HepG2 (cell line): ENCODE measurements around the gene CASKIN1. TPM values are rescaled to one million over a fixed set of nuclear protein-coding genes. Genes with fewer than 3 reads are reported as not detected.
A peak's percentile ranks its signal among the peaks of the same experiment; 100 is the strongest.

Experiments
- ATF6 ChIP-seq: sonication (generic); formaldehyde crosslinking; conservative IDR thresholded peaks from 2 replicates; pipeline ENCODE4 v1.4.0; 2020; ENCODE audit warnings: missing genetic modification reagents
- CBX1 ChIP-seq: IDR thresholded peaks from one replicate; pipeline ENCODE4 v1.6.1; 2016; ENCODE audit warnings: antibody characterized with exemption, low read depth
- CEBPB ChIP-seq: IDR thresholded peaks from 2 replicates; pipeline ENCODE4 v1.6.1; 2011; ENCODE audit warnings: low read depth, low read length, improper control_type of control experiment, borderline replicate concordance
- CENPT ChIP-seq: sonication (generic); formaldehyde crosslinking; IDR thresholded peaks from 2 replicates; pipeline ENCODE4 v1.8.0; 2022; ENCODE audit warnings: low read depth, mild to moderate bottlenecking, moderate library complexity, missing genetic modification reagents
- DR1 ChIP-seq: sonication (generic); formaldehyde crosslinking; IDR thresholded peaks from 2 replicates; pipeline ENCODE4 v1.8.0; 2021; ENCODE audit warnings: mild to moderate bottlenecking, missing genetic modification reagents, inconsistent platforms
- ETV5 ChIP-seq: IDR thresholded peaks from 2 replicates; pipeline ENCODE4 v1.6.1; 2018; ENCODE audit warnings: missing biosample characterization, missing genetic modification reagents, inconsistent platforms, borderline replicate concordance
- GATA4 ChIP-seq: sonication (generic); IDR thresholded peaks from 2 replicates; pipeline ENCODE4 v1.6.1; 2016; ENCODE audit warnings: antibody characterized with exemption, low read depth, borderline replicate concordance
- JDP2 ChIP-seq: sonication (generic); formaldehyde crosslinking; IDR thresholded peaks from 2 replicates; pipeline ENCODE4 v1.8.1; 2022; ENCODE audit warnings: missing genetic modification reagents, borderline replicate concordance
- KDM5B ChIP-seq: sonication (generic); formaldehyde crosslinking; IDR thresholded peaks from 2 replicates; pipeline ENCODE4 v1.4.0; 2020; ENCODE audit warnings: missing genetic modification reagents, mild to moderate bottlenecking, borderline replicate concordance
- MAX ChIP-seq: IDR thresholded peaks from 2 replicates; pipeline ENCODE4 v1.6.1; 2012; ENCODE audit warnings: inconsistent platforms
- MED13 ChIP-seq: sonication (generic); formaldehyde crosslinking; IDR thresholded peaks from 2 replicates; pipeline ENCODE4 v1.5.0; 2020; ENCODE audit warnings: missing genetic modification reagents
- MEIS2 ChIP-seq: sonication (generic); formaldehyde crosslinking; IDR thresholded peaks from 2 replicates; pipeline ENCODE4 v1.9.0; 2021; ENCODE audit warnings: mild to moderate bottlenecking, missing genetic modification reagents
- PAF1 ChIP-seq: IDR thresholded peaks from 2 replicates; pipeline ENCODE4 v1.6.1; 2016; ENCODE audit warnings: missing genetic modification reagents, missing compliant biosample characterization
- RBM22 ChIP-seq: fragments of 200-400 bp; formaldehyde crosslinking; optimal IDR thresholded peaks from 2 replicates; pipeline ENCODE3; 2017; ENCODE audit warnings: mild to moderate bottlenecking, low read length, moderate library complexity
- SKIL ChIP-seq: sonication (generic); formaldehyde crosslinking; IDR thresholded peaks from 2 replicates; pipeline ENCODE4 v1.8.0; 2022; ENCODE audit warnings: missing genetic modification reagents, mild to moderate bottlenecking, moderate library complexity, borderline replicate concordance
- SMARCE1 ChIP-seq: fragments of 450-650 bp; IDR thresholded peaks from 2 replicates; pipeline ENCODE4 v1.6.1; 2017; ENCODE audit warnings: borderline replicate concordance
- TAF15 ChIP-seq: fragments of 200-400 bp; formaldehyde crosslinking; IDR thresholded peaks from one replicate; pipeline ENCODE4 v1.6.1; 2018; ENCODE audit warnings: mild to moderate bottlenecking, low read depth, low read length; ENCODE audit not compliant: poor library complexity, severe bottlenecking
- THYN1 ChIP-seq: sonication (generic); formaldehyde crosslinking; IDR thresholded peaks from 2 replicates; pipeline ENCODE4 v1.8.1; 2023; ENCODE audit warnings: low read depth, mild to moderate bottlenecking, moderate library complexity, missing genetic modification reagents, borderline replicate concordance
- ZIK1 ChIP-seq: sonication (generic); formaldehyde crosslinking; IDR thresholded peaks from 2 replicates; pipeline ENCODE4 v1.5.0; 2020; ENCODE audit warnings: mild to moderate bottlenecking, low read depth, missing genetic modification reagents, borderline replicate concordance
- ZNF225 ChIP-seq: sonication (generic); formaldehyde crosslinking; IDR thresholded peaks from 2 replicates; pipeline ENCODE4 v1.4.0; 2020; ENCODE audit warnings: mild to moderate bottlenecking, missing genetic modification reagents
- ZNF280B ChIP-seq: sonication (generic); formaldehyde crosslinking; IDR thresholded peaks from 2 replicates; pipeline ENCODE4 v1.5.0; 2020; ENCODE audit warnings: missing genetic modification reagents, mild to moderate bottlenecking, borderline replicate concordance
- ZNF501 ChIP-seq: sonication (generic); formaldehyde crosslinking; IDR thresholded peaks from 2 replicates; pipeline ENCODE4 v1.5.1; 2020; ENCODE audit warnings: mild to moderate bottlenecking, moderate library complexity, missing genetic modification reagents
- ZNF839 ChIP-seq: sonication (generic); formaldehyde crosslinking; IDR thresholded peaks from 2 replicates; pipeline ENCODE4 v1.4.0; 2020; ENCODE audit warnings: missing genetic modification reagents, mild to moderate bottlenecking, borderline replicate concordance
- polyA plus RNA-seq, 8 experiments: library from polyadenylated mRNA; depleted of rRNA in 3 of 8; stranded (reverse) in 7 of 8; unstranded in 1 of 8; fragments of >200 nt; fragmentation: Illumina TruSeq in 4 of 8; extraction: Trizol in 4 of 8; gene quantifications; 2 replicates each; pipeline versions ENCODE4 v1.2.1 to v1.2.3, GENCODE V29; 2011 to 2016; ENCODE audit warnings: low read depth in 4 of 8, missing spikeins in 1 of 8, mixed read lengths in 1 of 8; ENCODE audit not compliant: insufficient read depth in 1 of 8
- total RNA-seq, 5 experiments: library from RNA; depleted of rRNA; stranded (reverse); fragments of >200 nt; fragmentation: Illumina TruSeq; extraction: Trizol; gene quantifications; 2 replicates each; pipeline ENCODE4 v1.2.3, GENCODE V29; 2016; ENCODE audit warnings: low read depth in 1 of 5

The CASKIN1 gene
- total and polyA plus RNA-seq, 2 of the 13 experiments (the other 11 are each of a cell fraction or from before 2014, with no cell fraction given), result 1.2 to 2.2 TPM

GRCh38 chr16:2155091-2155950, 41.1 kb downstream of the CASKIN1 start, which contains the start of gene TRAF7 (continued):
- TF ChIP-seq ZNF280B (CRISPR knock-in tag) (0 out of 2 replicates have a peak, but pooled peaks have one; percentile 32), KDM5B (CRISPR knock-in tag) (peak; percentile 94), SKIL (no peak), ZIK1 (CRISPR knock-in tag) (no peak), RBM22 (peak; percentile 92), MED13 (peak; percentile 48; the same call in 1 of the 2 replicates), SMARCE1 (no peak), CENPT (CRISPR knock-in tag) (no peak), ZNF839 (CRISPR knock-in tag) (no peak; the same call in 1 of the 2 replicates), TAF15 (no peak), CEBPB (no peak), ATF6 (CRISPR knock-in tag) (0 out of 2 replicates have a peak, but pooled peaks have one; percentile 34), DR1 (CRISPR knock-in tag) (peak; percentile 100), GATA4 (peak; percentile 87; the same call in 1 of the 2 replicates), ETV5 (CRISPR knock-in tag) (peak; percentile 84), MEIS2 (peak; percentile 55; the same call in 1 of the 2 replicates), ZNF501 (CRISPR knock-in tag) (peak; percentile 92), JDP2 (CRISPR knock-in tag) (no peak), MAX (peak; percentile 97), THYN1 (CRISPR knock-in tag) (no peak), CBX1 (peak; percentile 84), PAF1 (CRISPR knock-in tag) (no peak), ZNF225 (CRISPR knock-in tag) (peak; percentile 77; the same call in 1 of the 2 replicates)
